BLaER1 (cell line): ENCODE results near the gene GPR162.

Experiments used
- H3K27ac ChIP-seq: shearing (Covaris generic); formaldehyde crosslinking; 2 replicates; pipeline ENCODE4 v1.8.1; 2022
- H3K27me3 ChIP-seq: shearing (Covaris generic); formaldehyde crosslinking; 2 replicates; pipeline ENCODE4 v1.8.1; 2022
- H3K36me3 ChIP-seq: shearing (Covaris generic); formaldehyde crosslinking; 2 replicates; pipeline ENCODE4 v1.8.1; 2022
- H3K4me1 ChIP-seq: shearing (Covaris generic); formaldehyde crosslinking; 2 replicates; pipeline ENCODE4 v1.8.1; 2022
- H3K4me2 ChIP-seq: shearing (Covaris generic); formaldehyde crosslinking; 2 replicates; pipeline ENCODE4 v1.8.1; 2022
- H3K4me3 ChIP-seq: shearing (Covaris generic); formaldehyde crosslinking; 2 replicates; pipeline ENCODE4 v1.8.1; 2022
- H3K9ac ChIP-seq: shearing (Covaris generic); formaldehyde crosslinking; 2 replicates; pipeline ENCODE4 v1.8.1; 2022
- H3K9me3 ChIP-seq: shearing (Covaris generic); formaldehyde crosslinking; 2 replicates; pipeline ENCODE4 v1.8.1; 2022
- H4K20me1 ChIP-seq: shearing (Covaris generic); formaldehyde crosslinking; 2 replicates; pipeline ENCODE4 v1.8.1; 2022
- Cebpa-rat ChIP-seq: shearing (Covaris generic); IDR thresholded peaks from 2 replicates; pipeline ENCODE4 v1.8.1; 2022

The GPR162 gene

DNA sequence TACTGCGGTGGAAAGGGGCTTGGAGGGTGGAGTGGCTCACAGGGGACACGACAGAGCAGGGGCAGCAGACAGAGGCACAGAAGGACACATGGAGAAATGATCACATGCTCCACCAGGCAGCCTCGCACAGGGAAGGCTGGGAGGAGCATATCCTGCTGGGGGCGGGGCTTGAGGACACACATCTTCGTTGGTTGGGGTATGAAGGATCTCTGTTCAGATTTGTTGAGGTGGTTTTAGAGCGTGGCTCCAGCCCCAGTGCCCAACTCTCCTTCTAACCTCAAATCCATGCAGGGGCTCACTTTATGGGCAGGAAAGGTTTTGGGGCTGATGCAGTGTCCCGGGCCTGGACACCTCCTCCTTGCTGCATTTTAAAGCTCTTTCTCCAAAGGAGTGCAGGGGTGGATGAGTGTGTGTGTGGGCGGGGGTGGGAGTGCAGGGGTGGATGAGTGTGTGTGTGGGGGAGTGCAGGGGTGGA lies 5.9 kb downstream of the GPR162 start:
- Histone ChIP-seq H4K20me1 (peaks cover 80% of the 10 kb centered on the region), H3K9ac (no peak overlapping the region), H3K9me3 (no peaks in the 10 kb centered on the region), H3K27ac (no peak overlapping the region), H3K4me3 (no peak overlapping the region), H3K27me3 (peaks cover 99% of the 10 kb centered on the region), H3K4me2 (peak overlapping the region; percentile 63), H3K4me1 (peaks cover 30% of the 10 kb centered on the region), H3K36me3 (no peaks in the 10 kb centered on the region)
- no peak for TF ChIP-seq Cebpa-rat

DNA sequence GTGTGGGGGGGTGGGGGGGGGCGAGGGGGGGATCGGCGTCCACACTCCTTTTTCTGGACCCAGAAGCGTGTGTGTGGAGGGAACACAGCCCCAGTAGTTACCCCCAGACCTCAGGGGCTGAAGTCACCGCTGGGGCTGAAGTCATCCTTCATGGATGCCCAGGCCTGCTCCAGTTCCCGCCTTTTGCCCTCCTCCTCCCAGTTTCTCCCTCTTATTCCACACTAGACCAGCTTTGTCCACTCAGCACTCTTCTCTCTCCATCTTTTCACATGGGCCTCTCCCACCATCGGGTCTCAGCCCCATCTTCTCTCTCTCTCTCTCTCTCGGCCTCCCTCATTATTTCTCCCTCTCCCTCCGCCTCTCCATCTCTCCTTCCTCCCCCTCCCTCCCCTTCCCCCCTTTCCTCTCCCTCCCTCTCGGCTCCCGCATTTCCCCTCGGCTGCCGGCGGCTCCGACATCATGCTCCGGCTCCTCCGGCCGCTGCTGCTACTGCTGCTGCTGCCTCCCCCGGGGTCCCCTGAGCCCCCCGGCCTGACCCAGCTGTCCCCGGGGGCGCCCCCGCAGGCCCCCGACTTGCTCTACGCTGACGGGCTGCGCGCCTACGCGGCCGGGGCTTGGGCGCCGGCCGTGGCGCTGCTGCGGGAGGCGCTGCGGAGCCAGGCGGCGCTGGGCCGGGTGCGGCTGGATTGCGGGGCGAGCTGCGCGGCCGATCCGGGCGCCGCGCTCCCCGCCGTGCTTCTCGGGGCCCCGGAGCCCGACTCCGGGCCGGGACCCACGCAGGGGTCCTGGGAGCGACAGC lies 6.6 kb downstream of the GPR162 start, which contains the start of gene P3H3:
Gene P3H3, plus strand, starts transcription at position 426 of the 799 bp plus-strand sequence. Its CDS starts 34 bp downstream, at position 460.
- Histone ChIP-seq H3K36me3 (no peaks in the 10 kb centered on the region), H3K9me3 (no peaks in the 10 kb centered on the region), H3K4me2 (peak within 1 kb of the TSS; percentile 93), H3K9ac (peak within 1 kb of the TSS; percentile 61), H3K27ac (no peak within 1 kb of the TSS), H3K27me3 (peaks cover 98% of the 10 kb centered on the region), H3K4me3 (peak within 1 kb of the TSS; percentile 68), H4K20me1 (peaks cover 75% of the 10 kb centered on the region), H3K4me1 (peaks cover 30% of the 10 kb centered on the region)
- no peak for TF ChIP-seq Cebpa-rat

DNA sequence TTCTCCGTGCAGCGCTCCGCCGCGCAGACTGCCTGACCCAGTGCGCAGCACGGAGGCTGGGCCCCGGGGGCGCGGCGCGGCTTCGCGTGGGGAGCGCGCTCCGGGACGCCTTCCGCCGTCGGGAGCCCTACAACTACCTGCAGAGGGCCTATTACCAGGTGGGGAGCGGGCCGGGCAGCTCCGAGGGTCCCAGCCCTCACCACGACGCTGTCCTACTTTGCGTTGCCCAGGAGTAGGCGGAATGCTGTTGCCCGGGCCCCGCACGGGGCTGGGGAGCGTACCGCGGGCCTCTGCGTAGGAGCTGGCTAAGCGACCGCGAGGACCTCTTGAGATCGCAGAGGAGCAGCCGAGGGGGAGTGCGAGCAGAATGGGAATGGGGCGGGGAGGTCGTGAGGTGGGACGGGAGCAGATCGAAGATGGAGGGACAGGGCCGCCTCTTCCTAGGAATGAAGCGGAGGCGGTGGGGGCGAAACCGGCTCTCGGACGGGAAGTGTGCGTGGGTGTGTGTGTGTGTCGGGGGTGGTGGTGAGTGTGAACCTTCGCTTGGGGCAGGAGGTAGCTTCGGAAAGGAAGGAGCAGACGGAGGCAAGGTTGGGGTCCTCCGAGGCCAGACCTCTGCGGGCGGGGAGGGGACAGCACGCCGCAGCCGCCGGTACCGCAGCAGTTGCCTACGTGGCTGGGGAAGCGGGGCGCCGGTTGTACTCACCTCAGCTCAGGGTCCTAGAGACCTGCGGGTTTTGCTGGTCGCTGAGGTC lies 7.3 kb downstream of the GPR162 start:
- Histone ChIP-seq H3K9ac (peak overlapping the region; percentile 61), H3K36me3 (no peaks in the 10 kb centered on the region), H3K27ac (no peak overlapping the region), H4K20me1 (peaks cover 71% of the 10 kb centered on the region), H3K4me2 (peak overlapping the region; percentile 93), H3K27me3 (peaks cover 98% of the 10 kb centered on the region), H3K4me1 (peaks cover 30% of the 10 kb centered on the region), H3K9me3 (no peaks in the 10 kb centered on the region), H3K4me3 (peak overlapping the region; percentile 68)
- no peak for TF ChIP-seq Cebpa-rat

DNA sequence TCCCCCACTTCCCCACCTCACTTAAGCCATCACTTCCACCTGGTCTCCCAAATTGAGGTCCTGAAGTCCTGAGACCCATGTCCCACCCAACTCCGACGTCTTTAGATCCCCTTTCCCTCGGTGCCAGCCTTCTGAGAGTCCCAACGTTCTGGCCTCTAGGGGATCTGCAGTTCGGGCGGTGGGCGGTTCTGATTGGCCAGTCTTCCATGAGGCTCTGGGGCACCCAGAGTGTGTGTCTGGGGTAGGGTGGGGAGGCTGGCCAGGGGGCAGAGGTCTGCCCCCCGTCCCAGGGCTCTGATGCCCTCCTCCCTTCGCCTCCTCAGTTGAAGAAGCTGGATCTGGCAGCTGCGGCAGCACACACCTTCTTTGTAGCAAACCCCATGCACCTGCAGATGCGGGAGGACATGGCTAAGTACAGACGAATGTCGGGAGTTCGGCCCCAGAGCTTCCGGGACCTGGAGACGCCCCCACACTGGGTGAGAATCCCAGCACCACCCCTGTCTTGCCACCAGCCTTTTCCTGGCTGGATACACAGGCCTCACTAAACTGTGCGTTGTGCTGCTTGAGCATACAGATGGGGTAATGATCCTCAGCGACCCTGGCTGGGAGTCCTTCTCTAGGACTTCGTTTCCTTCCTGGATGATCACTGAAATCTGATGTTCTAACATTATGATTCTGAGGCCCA lies 8.1 kb downstream of the GPR162 start:
- Histone ChIP-seq H3K27ac (no peak overlapping the region), H3K9ac (no peak overlapping the region), H4K20me1 (peaks cover 68% of the 10 kb centered on the region), H3K9me3 (no peaks in the 10 kb centered on the region), H3K4me1 (peaks cover 30% of the 10 kb centered on the region), H3K4me3 (peak overlapping the region; percentile 68), H3K27me3 (peaks cover 98% of the 10 kb centered on the region), H3K4me2 (peak overlapping the region; percentile 93), H3K36me3 (no peaks in the 10 kb centered on the region)
- TF ChIP-seq Cebpa-rat: no peak

DNA sequence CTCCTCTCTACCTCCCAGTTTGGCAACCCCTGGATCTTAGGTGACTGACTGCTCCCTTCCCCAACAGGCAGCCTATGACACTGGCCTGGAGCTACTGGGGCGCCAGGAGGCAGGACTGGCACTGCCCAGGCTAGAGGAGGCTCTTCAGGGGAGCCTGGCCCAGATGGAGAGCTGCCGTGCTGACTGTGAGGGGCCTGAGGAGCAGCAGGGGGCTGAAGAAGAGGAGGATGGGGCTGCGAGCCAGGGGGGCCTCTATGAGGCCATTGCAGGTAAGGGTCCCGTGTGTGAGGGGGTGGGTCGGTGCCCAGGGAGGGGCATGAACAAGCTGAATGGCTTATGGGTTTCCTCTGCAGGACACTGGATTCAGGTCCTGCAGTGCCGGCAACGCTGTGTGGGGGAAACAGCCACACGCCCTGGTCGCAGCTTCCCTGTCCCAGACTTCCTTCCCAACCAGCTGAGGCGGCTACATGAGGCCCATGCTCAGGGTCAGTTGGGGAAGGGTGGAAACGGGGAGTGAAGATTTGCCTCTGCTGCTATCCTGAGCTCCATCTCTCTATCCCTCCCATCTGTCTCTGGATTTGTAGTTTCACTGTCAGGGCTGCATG lies 8.8 kb downstream of the GPR162 start:
- Histone ChIP-seq H3K4me2 (no peak overlapping the region), H3K36me3 (no peaks in the 10 kb centered on the region), H3K4me3 (no peak overlapping the region), H3K27me3 (peaks cover 96% of the 10 kb centered on the region), H3K27ac (no peak overlapping the region), H3K4me1 (peaks cover 30% of the 10 kb centered on the region), H3K9ac (no peak overlapping the region), H3K9me3 (no peaks in the 10 kb centered on the region), H4K20me1 (peaks cover 61% of the 10 kb centered on the region)
- no peak for TF ChIP-seq Cebpa-rat

DNA sequence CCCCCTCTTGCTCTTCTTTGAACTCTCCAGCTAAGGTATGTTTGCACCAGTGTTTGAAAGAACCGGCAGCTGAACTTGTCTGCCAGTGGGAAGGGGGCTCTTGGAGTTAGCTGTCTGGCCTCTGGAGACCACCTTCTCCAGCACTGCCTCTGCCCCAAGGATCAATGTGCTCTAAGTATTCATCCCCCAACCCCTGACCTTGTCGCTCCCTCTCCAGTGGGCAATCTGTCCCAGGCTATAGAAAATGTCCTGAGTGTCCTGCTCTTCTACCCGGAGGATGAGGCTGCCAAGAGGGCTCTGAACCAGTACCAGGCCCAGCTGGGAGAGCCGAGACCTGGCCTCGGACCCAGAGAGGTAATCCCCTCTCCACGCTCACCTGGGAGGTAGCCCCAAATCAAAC lies 9.4 kb downstream of the GPR162 start:
- Histone ChIP-seq H3K36me3 (no peaks in the 10 kb centered on the region), H3K4me3 (no peak overlapping the region), H3K27ac (no peak overlapping the region), H3K9ac (no peak overlapping the region), H4K20me1 (peaks cover 55% of the 10 kb centered on the region), H3K4me1 (peaks cover 30% of the 10 kb centered on the region), H3K27me3 (peaks cover 90% of the 10 kb centered on the region), H3K9me3 (no peaks in the 10 kb centered on the region), H3K4me2 (no peak overlapping the region)
- no peak for TF ChIP-seq Cebpa-rat

DNA sequence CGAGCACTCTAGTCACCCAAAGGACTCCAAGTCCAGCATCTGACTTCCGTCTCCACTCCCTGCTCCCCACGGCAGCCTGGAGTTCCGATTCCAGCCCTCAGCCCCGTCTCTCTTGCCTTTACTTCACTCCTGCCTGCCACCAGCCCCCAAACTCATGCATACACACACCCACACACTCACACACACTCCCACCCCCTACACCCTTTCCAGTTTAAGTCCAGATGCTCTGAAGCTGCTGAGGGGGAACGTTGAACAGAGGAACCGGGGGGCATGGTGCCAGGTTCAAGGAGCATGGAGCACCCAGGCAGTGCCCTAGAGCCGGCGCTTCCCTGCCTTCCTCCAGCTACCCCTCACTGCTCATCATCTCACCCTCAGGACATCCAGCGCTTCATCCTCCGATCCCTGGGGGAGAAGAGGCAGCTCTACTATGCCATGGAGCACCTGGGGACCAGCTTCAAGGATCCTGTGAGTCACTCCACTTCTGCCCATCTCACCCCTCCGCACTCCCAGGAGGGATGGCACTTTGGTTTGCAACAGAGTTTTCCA lies 9.9 kb downstream of the GPR162 start:
- Histone ChIP-seq H4K20me1 (peaks cover 50% of the 10 kb centered on the region), H3K4me1 (peaks cover 29% of the 10 kb centered on the region), H3K9ac (no peak overlapping the region), H3K36me3 (no peaks in the 10 kb centered on the region), H3K27ac (no peak overlapping the region), H3K4me2 (no peak overlapping the region), H3K27me3 (peaks cover 85% of the 10 kb centered on the region), H3K9me3 (no peaks in the 10 kb centered on the region), H3K4me3 (no peak overlapping the region)
- no peak for TF ChIP-seq Cebpa-rat

DNA sequence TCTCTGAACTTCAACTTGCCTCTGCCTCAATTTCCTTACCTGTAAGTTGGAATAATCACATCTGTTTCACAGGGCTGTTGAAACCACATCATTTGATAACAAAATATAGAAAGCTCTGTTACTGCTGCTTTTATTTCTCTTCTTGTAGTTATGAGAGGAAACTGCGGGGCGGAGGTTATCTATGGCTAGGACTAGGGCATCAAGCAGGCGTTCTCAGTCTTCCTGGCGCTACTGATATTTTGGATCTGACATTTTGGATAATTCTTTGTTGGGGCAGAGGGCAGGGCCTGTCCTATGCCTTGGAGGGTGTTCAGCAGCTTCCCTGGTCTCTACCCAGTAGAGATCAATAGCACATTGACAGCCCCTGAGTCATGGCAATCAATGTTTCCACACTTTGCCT lies 10.5 kb downstream of the GPR162 start:
- H3K36me3 ChIP-seq: no peaks in the 10 kb centered on the region

More for the DNA sequence above, 10.5 kb downstream of the GPR162 start:
- peaks cover 83% of the 10 kb centered on the region for H3K27me3 ChIP-seq
- peaks cover 23% of the 10 kb centered on the region for H3K4me1 ChIP-seq
- no peak for TF ChIP-seq Cebpa-rat
- no peak overlapping the region for H3K4me3 ChIP-seq
- H4K20me1 ChIP-seq: peaks cover 44% of the 10 kb centered on the region
- no peaks in the 10 kb centered on the region for H3K9me3 ChIP-seq
- no peak overlapping the region for H3K4me2 ChIP-seq
- H3K9ac ChIP-seq: no peak overlapping the region
- no peak overlapping the region for H3K27ac ChIP-seq
